ENCODE measurements around the gene HNF4A.

Gene HNF4A

GRCh38 chr20:44348168-44348659, 7.3 kb upstream of the HNF4A start:
- TF ChIP-seq CREB1 (IDR thresholded peaks at IDR 0.05; ENCODE audit: low read depth) (no peak), CEBPB (IDR thresholded peaks at IDR 0.05) (no peak), YY1 (IDR thresholded peaks at IDR 0.05; ENCODE audit: low read depth) (no peak), TAF1 (IDR thresholded peaks at IDR 0.05; ENCODE audit: low read depth) (no peak), ZBTB7A (IDR thresholded peaks at IDR 0.05; ENCODE audit: low read depth) (no peak), FOXM1 (IDR thresholded peaks at IDR 0.05; ENCODE audit: borderline replicate concordance, low read depth) (no peak), RAD21 (IDR thresholded peaks at IDR 0.05; ENCODE audit: low read depth) (no peak), TEAD4 (IDR thresholded peaks at IDR 0.05) (no peak), USF1 (IDR thresholded peaks at IDR 0.05) (no peak), MAX (IDR thresholded peaks at IDR 0.05) (no peak), EP300 (IDR thresholded peaks at IDR 0.05; ENCODE audit: borderline replicate concordance) (no peak), TCF12 (IDR thresholded peaks at IDR 0.05; ENCODE audit: low read depth) (no peak), EGR1 (IDR thresholded peaks at IDR 0.05) (no peak), NFIC (IDR thresholded peaks at IDR 0.05) (no peak), REST (IDR thresholded peaks at IDR 0.05; ENCODE audit: low read depth) (no peak)

- TF ChIP-seq USF1 (IDR thresholded peaks at IDR 0.05) (no peak), RAD21 (IDR thresholded peaks at IDR 0.05; ENCODE audit: low read depth) (no peak), ZBTB7A (IDR thresholded peaks at IDR 0.05; ENCODE audit: low read depth) (no peak), TAF1 (IDR thresholded peaks at IDR 0.05; ENCODE audit: low read depth) (no peak), TCF12 (IDR thresholded peaks at IDR 0.05; ENCODE audit: low read depth) (no peak), REST (IDR thresholded peaks at IDR 0.05; ENCODE audit: low read depth) (no peak), CREB1 (IDR thresholded peaks at IDR 0.05; ENCODE audit: low read depth) (no peak), EP300 (IDR thresholded peaks at IDR 0.05; ENCODE audit: borderline replicate concordance) (no peak), EGR1 (IDR thresholded peaks at IDR 0.05) (no peak), TEAD4 (IDR thresholded peaks at IDR 0.05) (no peak)
Measured at GRCh38 chr20:44349349-44349748, 6.2 kb upstream of the HNF4A start.

GRCh38 chr20:44350567-44350966, 4.9 kb upstream of the HNF4A start:
- TF ChIP-seq EGR1 (IDR thresholded peaks at IDR 0.05) = no peak
- no peak for TF ChIP-seq CREB1 (IDR thresholded peaks at IDR 0.05; ENCODE audit: low read depth)
- no peak for TF ChIP-seq YY1 (IDR thresholded peaks at IDR 0.05; ENCODE audit: low read depth)
- no peak for TF ChIP-seq RAD21 (IDR thresholded peaks at IDR 0.05; ENCODE audit: low read depth)
- no peak for TF ChIP-seq TEAD4 (IDR thresholded peaks at IDR 0.05)
- no peak for TF ChIP-seq REST (IDR thresholded peaks at IDR 0.05; ENCODE audit: low read depth)
- TF ChIP-seq ZBTB7A (IDR thresholded peaks at IDR 0.05; ENCODE audit: low read depth) = no peak
- no peak for TF ChIP-seq EP300 (IDR thresholded peaks at IDR 0.05; ENCODE audit: borderline replicate concordance)
- TF ChIP-seq TAF1 (IDR thresholded peaks at IDR 0.05; ENCODE audit: low read depth) = no peak
- no peak for TF ChIP-seq USF1 (IDR thresholded peaks at IDR 0.05)
- TF ChIP-seq FOXM1 (IDR thresholded peaks at IDR 0.05; ENCODE audit: borderline replicate concordance, low read depth) = no peak

GRCh38 chr20:44354979-44355497, 461 bp upstream of the HNF4A start:
- TF ChIP-seq REST (IDR thresholded peaks at IDR 0.05; ENCODE audit: low read depth) (no peak), EGR1 (IDR thresholded peaks at IDR 0.05) (no peak), FOXM1 (IDR thresholded peaks at IDR 0.05; ENCODE audit: borderline replicate concordance, low read depth) (no peak), RAD21 (IDR thresholded peaks at IDR 0.05; ENCODE audit: low read depth) (no peak), USF1 (IDR thresholded peaks at IDR 0.05) (no peak), YY1 (IDR thresholded peaks at IDR 0.05; ENCODE audit: low read depth) (no peak), NFIC (IDR thresholded peaks at IDR 0.05) (no peak), MAX (IDR thresholded peaks at IDR 0.05) (no peak), TEAD4 (IDR thresholded peaks at IDR 0.05) (no peak), CREB1 (IDR thresholded peaks at IDR 0.05; ENCODE audit: low read depth) (no peak), ZBTB7A (IDR thresholded peaks at IDR 0.05; ENCODE audit: low read depth) (no peak), TCF12 (IDR thresholded peaks at IDR 0.05; ENCODE audit: low read depth) (no peak), CEBPB (IDR thresholded peaks at IDR 0.05) (no peak), EP300 (IDR thresholded peaks at IDR 0.05; ENCODE audit: borderline replicate concordance) (no peak)

Data from Ishikawa (cell line).